HepG2 (cell line): ENCODE data around the gene PISD. TPM values are rescaled to one million over a fixed set of nuclear protein-coding genes. Genes with fewer than 3 reads are reported as not detected.

Experiments used
- CENPT ChIP-seq: sonication (generic); formaldehyde crosslinking; IDR thresholded peaks from 2 replicates; pipeline ENCODE4 v1.8.0; 2022; ENCODE audit warnings: low read depth, mild to moderate bottlenecking, moderate library complexity, missing genetic modification reagents
- ETV6 ChIP-seq: sonication (generic); formaldehyde crosslinking; conservative IDR thresholded peaks from 2 replicates; pipeline ENCODE4 v1.4.0; 2020; ENCODE audit warnings: missing genetic modification reagents
- MYC ChIP-seq: sonication (generic); formaldehyde crosslinking; IDR thresholded peaks from 2 replicates; pipeline ENCODE4 v1.9.0; 2021; ENCODE audit warnings: missing genetic modification reagents, borderline replicate concordance
- PHB2 ChIP-seq: fragments of 450-650 bp; IDR thresholded peaks from 2 replicates; pipeline ENCODE4 v1.6.1; 2018; ENCODE audit not compliant: partially characterized antibody
- ZBTB25 ChIP-seq: IDR thresholded peaks from 2 replicates; pipeline ENCODE4 v1.6.1; 2018; ENCODE audit warnings: missing genetic modification reagents
- ZNF407 ChIP-seq: sonication (generic); formaldehyde crosslinking; IDR thresholded peaks from one replicate; pipeline ENCODE4 v1.5.1; 2020; ENCODE audit warnings: mild to moderate bottlenecking, missing genetic modification reagents; ENCODE audit errors: not compliant biosample characterization
- polyA plus RNA-seq, 8 experiments: library from polyadenylated mRNA; depleted of rRNA in 3 of 8; stranded (reverse) in 7 of 8; unstranded in 1 of 8; fragments of >200 nt; fragmentation: Illumina TruSeq in 4 of 8; extraction: Trizol in 4 of 8; gene quantifications; 2 replicates each; pipeline versions ENCODE4 v1.2.1 to v1.2.3, GENCODE V29; 2011 to 2016; ENCODE audit warnings: low read depth in 4 of 8, missing spikeins in 1 of 8, mixed read lengths in 1 of 8; ENCODE audit not compliant: insufficient read depth in 1 of 8
- total RNA-seq, 5 experiments: library from RNA; depleted of rRNA; stranded (reverse); fragments of >200 nt; fragmentation: Illumina TruSeq; extraction: Trizol; gene quantifications; 2 replicates each; pipeline ENCODE4 v1.2.3, GENCODE V29; 2016; ENCODE audit warnings: low read depth in 1 of 5

PISD gene
- total and polyA plus RNA-seq, 2 of the 13 experiments (the other 11 are each of a cell fraction or from before 2014, with no cell fraction given), result 30.1 to 47.7 TPM

- no peak for TF ChIP-seq PHB2
- no peak for TF ChIP-seq CENPT
- TF ChIP-seq MYC (CRISPR knock-in tag), result no peak
- no peak for TF ChIP-seq ETV6
- TF ChIP-seq ZNF407, result no peak
- no peak for TF ChIP-seq ZBTB25
Observed at GRCh38 chr22:31647066-31647465, 14.9 kb downstream of the PISD start (continued).
